Muscle layer of colon (tissue), 2 donors: ENCODE data around the gene UBTD1.
A peak's percentile ranks its signal among the peaks of the same experiment; 100 is the strongest.
"Not testable (repeated sequence)": the region's sequence is repeated elsewhere in the genome, so short reads cannot be mapped to it uniquely, and the experiment has no call there.

ENCODE experiments used
- H3K27ac ChIP-seq: one replicate; pipeline ENCODE4 v1.7.0; 2013; ENCODE audit warnings: low read depth, mild to moderate bottlenecking, low read length, moderate library complexity
- H3K27me3 ChIP-seq, 2 donors: one replicate each; pipeline ENCODE4 v1.7.0; 2013; ENCODE audit warnings: low read length in 2 of 2, mild to moderate bottlenecking in 2 of 2; ENCODE audit not compliant: insufficient read depth in 2 of 2, control insufficient read depth in 1 of 2
- H3K36me3 ChIP-seq: one replicate; pipeline ENCODE4 v1.7.0; 2013; ENCODE audit warnings: mild to moderate bottlenecking, low read length; ENCODE audit not compliant: insufficient read depth
- H3K4me1 ChIP-seq: one replicate; pipeline ENCODE4 v1.7.0; 2013; ENCODE audit warnings: mild to moderate bottlenecking, low read length; ENCODE audit not compliant: insufficient read depth
- H3K4me3 ChIP-seq, 2 donors: one replicate each; pipeline ENCODE4 v1.7.0; 2013; ENCODE audit warnings: low read length in 2 of 2, low read depth in 1 of 2, mild to moderate bottlenecking in 1 of 2, moderate library complexity in 1 of 2
- H3K9ac ChIP-seq: one replicate; pipeline ENCODE4 v1.7.0; 2013; ENCODE audit warnings: low read length
- H3K9me3 ChIP-seq: one replicate; pipeline ENCODE4 v1.7.0; 2013; ENCODE audit warnings: mild to moderate bottlenecking, low read length
- donor health status: abdominal sarcoma.
- donor health status: Adenocarcinoma of cecum.

The UBTD1 gene

DNA sequence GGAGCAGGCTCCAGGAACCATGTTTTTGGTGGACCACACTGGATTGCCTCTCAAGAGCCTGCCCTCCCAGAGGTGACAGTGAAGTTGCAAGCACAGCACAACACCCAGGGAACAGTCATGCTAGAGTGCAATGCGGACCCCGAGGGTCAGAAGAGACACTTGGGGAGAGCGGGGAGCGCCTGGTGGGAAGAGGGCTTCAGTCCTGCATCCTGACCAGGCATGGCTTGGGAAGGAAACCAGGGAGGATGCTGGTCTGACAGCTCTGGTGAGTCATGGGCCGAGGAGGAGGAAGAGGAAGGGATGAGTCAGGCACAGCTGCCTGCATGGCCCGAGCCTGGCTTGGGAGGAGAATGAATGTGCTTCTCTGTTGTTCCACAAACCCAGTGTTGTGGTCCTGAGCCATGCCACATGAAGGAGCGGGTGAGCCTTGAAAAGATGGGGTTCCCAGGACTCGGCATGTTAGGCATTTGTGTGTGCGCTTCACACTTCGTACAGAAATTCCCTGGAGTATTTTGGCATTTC lies 44.4 kb downstream of the UBTD1 start:
- Histone ChIP-seq H3K9ac (no peak overlapping the region), H3K9me3 (no peaks in the 10 kb centered on the region), H3K4me3 (no peak overlapping the region), H3K27ac (peak overlapping the region; percentile 70), H3K27me3 (no peaks in the 10 kb centered on the region), H3K36me3 (no peaks in the 10 kb centered on the region), H3K4me1 (peaks cover 34% of the 10 kb centered on the region)

DNA sequence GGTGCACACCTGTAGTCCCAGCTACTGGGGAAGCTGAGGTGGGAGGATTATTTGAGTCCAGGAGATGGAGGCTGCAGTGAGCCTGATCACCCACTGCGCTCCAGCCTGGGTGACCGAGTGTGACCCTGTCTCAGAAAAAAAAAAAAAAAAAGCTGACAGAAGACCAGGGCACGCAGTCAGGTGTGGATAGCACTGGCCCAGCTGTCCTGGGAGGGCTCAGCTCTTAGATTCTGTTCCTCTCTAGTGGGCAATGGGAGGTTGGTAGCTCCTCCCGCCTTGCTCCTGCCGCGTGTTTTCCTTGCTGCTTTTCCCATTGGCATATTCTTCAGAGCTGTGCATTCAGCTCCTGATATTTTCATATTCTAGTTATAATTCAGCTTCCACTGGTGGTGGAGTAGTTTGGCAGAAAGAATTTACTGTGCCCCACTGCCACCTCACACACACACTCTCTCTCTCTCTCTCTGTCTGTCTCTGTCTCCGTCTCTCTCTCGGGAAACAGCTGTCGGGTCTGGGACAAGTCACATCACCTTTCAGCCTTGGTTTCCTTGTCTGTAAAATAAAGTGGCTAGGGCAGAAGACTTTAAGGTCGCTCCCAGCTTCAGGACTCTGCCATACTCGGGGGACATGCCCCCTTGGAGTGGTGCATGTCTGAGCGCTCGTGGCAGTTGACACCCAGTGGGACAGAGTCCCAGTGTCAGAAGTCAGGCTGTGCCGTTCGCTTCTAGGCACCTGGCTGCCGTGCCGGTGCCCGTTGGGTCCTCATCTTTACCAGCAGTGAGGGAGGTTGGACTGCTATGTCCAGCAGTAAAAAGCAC lies 47.9 kb downstream of the UBTD1 start:
- Histone ChIP-seq H3K4me1 (peaks cover 32% of the 10 kb centered on the region), H3K27me3 (no peaks in the 10 kb centered on the region), H3K27ac (no peak overlapping the region), H3K9me3 (no peaks in the 10 kb centered on the region), H3K9ac (no peak overlapping the region), H3K36me3 (no peaks in the 10 kb centered on the region), H3K4me3 (no peak overlapping the region)

DNA sequence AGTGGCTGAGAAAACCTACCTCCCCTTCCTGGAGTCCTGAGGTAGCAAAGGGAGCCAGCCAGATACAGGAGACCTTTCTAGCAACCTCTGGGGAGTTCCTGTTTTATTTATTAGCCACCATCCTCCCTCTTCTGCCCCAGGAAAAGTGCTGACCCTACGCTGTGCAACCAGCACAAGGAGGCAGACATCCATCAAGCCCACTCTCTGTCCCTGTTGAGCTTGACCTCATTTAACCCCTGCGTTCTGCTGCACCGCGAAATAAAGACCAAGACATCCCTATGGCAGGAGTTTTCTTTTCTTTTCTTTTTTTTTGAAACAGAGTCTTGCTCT lies 48.5 kb downstream of the UBTD1 start:
- Histone ChIP-seq H3K4me1 (peaks cover 27% of the 10 kb centered on the region), H3K9me3 (no peaks in the 10 kb centered on the region), H3K4me3 (no peak overlapping the region), H3K27me3 (no peaks in the 10 kb centered on the region), H3K9ac (no peak overlapping the region), H3K27ac (no peak overlapping the region), H3K36me3 (no peaks in the 10 kb centered on the region)

DNA sequence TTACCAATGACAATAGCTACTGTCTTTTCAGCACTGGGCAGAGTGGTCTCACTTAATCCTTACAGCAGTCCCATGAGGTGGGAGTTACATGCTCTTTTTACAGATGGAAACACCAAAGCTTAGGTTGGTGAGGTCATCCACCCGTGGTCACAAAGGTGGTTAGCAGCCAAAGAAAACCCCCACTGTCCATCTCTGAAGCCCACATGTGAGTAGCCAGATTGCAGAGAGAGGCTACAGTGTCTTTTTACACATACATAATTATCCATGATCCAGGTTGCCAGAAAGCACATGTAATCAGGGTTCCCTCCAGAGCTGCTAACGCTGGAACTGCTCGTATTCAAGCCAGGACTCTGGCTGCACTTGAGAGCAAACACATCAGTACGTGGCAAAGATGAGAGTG lies 49.2 kb downstream of the UBTD1 start:
- Histone ChIP-seq H3K9ac (no peak overlapping the region), H3K27ac (no peak overlapping the region), H3K27me3 (no peaks in the 10 kb centered on the region), H3K4me3 (no peak overlapping the region), H3K36me3 (no peaks in the 10 kb centered on the region), H3K4me1 (peaks cover 20% of the 10 kb centered on the region), H3K9me3 (no peaks in the 10 kb centered on the region)

DNA sequence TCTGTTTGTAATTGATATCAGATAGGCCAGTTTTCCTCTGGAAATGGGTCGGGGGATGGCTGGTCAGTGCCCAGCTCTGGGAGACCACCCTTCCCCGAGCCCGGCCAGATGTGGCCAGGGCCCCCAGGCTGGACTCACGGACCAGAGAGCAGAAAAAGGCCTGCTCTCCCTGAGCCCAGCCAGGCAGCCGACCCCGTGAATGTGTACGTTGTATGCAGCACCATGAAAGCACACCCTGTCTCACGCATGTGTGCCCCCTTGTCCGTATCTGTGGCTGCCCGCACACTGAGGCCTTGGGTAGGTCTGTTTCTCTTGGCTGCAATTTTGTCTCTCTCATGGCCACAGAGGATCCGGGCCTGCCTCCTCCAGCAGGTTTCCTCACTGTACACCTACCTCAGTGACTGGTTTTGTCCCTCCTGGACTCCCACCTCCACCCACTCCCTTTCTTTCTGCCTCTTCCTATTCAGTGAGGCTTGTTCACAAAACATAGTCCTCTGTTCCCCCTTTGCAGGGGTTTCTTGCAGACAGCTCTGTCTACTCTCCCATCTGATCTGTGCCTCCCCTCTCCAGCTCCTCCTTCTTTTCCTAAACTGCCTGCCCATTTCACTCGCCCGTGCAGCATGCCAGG lies 50.2 kb downstream of the UBTD1 start:
- Histone ChIP-seq H3K9me3 (no peaks in the 10 kb centered on the region), H3K27ac (no peak overlapping the region), H3K27me3 (no peaks in the 10 kb centered on the region), H3K4me3 (no peak overlapping the region), H3K9ac (no peak overlapping the region), H3K4me1 (peaks cover 19% of the 10 kb centered on the region), H3K36me3 (no peaks in the 10 kb centered on the region)

DNA sequence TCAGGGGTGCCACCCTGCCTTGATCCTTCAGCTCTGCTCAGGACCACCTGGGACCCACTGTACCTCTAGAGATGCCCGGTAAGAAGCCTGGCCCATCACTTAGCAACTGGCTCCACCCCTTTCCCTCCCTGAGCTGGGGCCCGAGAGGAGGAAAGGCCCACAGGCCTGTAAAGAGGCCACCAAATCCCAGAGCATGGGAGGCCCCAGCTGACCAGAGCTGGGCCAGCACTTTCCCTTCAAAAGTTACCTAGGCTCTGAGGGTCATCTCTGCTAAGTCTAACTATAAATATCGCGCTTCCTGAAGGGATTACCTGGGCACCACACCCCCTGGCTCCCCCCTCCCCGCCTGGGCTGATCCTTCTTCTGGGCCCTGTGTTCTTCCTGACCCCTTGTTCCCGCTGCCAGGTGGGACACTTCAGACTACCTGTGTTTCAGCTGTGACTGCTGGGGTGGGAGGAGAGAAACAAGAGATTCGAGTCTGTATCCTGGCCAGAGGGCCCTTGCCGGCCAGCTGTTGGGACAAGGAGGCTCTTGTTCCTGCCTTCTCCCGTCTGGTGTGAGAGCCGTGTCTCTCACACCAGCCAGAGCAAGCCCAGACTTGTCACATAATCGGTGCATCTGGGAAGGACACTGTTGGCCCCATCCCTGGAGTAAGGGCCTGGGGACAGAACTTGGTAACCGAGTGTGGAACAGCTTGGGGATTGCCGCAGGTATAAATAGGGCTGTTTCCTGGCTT lies 51.0 kb downstream of the UBTD1 start:
- H3K27me3 ChIP-seq: no peaks in the 10 kb centered on the region
- H3K36me3 ChIP-seq: no peaks in the 10 kb centered on the region
- no peaks in the 10 kb centered on the region for H3K9me3 ChIP-seq
- peak overlapping the region; percentile 20 for H3K27ac ChIP-seq
- no peak overlapping the region for H3K9ac ChIP-seq
- H3K4me3 ChIP-seq: no peak overlapping the region
- peaks cover 19% of the 10 kb centered on the region for H3K4me1 ChIP-seq

DNA sequence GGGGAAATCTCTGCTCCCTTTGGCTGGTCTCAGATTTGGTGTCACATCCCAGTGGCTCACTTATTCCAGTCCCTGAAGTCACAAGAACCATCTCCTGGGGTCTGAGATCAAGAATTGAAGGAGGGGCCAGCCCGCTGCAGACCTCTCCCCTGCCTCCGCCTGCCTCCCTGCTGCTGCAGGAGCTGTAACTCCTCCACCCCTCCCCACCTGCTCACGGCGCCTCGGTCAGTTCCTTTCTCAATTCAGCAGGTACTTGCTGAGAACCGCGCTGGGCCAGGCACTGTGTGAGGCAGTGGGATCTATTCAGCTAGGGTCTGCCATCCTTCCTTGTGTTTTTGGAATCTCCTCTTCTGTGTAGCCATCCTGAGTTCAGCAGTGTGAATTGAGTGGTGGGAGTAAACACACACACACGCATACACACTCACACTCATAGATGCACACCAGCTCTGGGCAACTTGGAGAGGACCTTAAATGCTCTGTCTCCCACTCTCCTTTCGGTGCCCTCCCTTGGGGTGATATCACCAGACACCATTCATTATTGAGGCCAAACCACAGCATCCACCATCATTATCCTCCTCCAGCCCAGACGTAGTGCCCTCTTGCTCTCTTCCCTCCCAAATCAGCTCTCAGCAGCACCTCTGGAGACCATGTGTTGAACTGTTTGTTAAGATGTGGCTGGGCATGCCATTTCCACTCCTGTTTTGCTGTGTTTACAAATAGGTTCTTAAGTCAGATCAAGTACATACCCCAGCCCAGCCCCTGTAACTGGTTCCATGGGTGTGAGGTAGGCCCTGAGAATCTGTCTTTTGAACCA lies 51.8 kb downstream of the UBTD1 start:
- Histone ChIP-seq H3K4me1 (peaks cover 19% of the 10 kb centered on the region), H3K36me3 (no peaks in the 10 kb centered on the region), H3K9me3 (no peaks in the 10 kb centered on the region), H3K9ac (no peak overlapping the region), H3K4me3 (no peak overlapping the region), H3K27me3 (no peaks in the 10 kb centered on the region), H3K27ac (peak overlapping the region; percentile 3)

DNA sequence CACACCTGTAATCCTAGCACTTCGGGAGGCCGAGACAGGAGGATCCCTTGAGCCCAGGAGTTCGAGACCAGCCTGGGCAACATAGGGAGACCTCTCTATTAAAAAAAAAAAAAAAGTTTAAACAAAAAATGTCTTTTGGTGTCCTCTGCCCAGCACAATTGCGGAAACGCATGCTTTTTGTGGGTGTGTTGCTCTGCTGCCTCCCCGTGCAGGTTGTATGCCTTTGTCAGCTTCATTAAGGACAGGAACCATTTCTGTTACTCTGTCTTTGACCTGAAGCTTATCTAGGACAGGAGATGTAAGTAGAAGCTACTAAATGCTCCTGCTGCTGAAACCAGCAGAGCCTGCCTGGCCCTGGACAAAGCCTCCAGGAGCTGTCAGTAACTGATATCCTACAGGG lies 52.5 kb downstream of the UBTD1 start:
- H3K36me3 ChIP-seq: no peaks in the 10 kb centered on the region
- H3K27ac ChIP-seq: peak overlapping the region; percentile 3
- no peak overlapping the region for H3K4me3 ChIP-seq
- H3K9ac ChIP-seq: no peak overlapping the region
- no peaks in the 10 kb centered on the region for H3K9me3 ChIP-seq
- H3K27me3 ChIP-seq: no peaks in the 10 kb centered on the region
- peaks cover 19% of the 10 kb centered on the region for H3K4me1 ChIP-seq

DNA sequence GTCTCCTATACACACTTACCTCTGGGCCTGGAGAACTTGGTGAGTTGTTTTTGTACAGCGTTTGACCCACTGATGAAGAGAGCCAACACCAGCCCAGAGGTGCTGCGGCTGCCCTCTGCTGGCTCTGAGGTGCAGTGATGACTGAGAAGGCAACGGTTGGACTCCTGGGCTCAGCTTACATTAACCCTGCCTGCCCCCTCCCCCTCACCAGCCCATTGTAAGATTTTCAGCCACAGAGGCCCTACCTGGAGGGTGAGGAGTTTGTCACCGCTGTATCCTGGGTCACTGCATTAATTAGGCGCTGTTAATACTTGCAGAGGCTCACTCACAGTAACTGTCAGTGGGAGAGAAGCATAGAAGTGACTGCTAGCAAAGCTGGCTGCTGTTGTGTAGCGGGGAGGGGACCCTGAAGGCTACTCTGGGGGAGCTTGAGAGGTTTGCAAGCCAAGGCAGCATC lies 54.9 kb downstream of the UBTD1 start:
- Histone ChIP-seq H3K27me3 (no peaks in the 10 kb centered on the region), H3K36me3 (no peaks in the 10 kb centered on the region), H3K9ac (no peak overlapping the region), H3K4me1 (peaks cover 19% of the 10 kb centered on the region), H3K4me3 (no peak overlapping the region), H3K27ac (no peak overlapping the region), H3K9me3 (no peaks in the 10 kb centered on the region)

DNA sequence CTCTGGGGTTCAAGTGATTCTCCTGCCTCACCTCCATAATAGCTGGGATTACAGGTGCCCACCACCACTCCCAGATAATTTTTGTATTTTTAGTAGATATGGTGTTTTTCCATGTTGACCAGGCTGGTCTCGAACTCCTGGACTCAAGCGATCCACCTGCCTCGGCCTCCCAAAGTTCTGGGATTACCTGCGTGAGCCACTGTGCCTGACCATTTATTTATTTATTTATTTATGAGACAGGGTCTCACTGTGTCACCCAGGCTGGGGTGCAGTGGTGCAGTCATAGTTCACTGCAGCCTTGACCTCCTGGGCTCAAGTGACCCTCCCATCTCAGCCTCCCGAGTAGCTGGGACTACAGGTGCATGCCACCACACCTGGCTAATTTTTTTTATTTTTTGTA lies 55.6 kb downstream of the UBTD1 start:
- H3K4me1 ChIP-seq: peaks cover 19% of the 10 kb centered on the region
- H3K27me3 ChIP-seq, H3K9ac ChIP-seq, H3K9me3 ChIP-seq, H3K27ac ChIP-seq, H3K4me3 ChIP-seq, H3K36me3 ChIP-seq: not testable (repeated sequence)

DNA sequence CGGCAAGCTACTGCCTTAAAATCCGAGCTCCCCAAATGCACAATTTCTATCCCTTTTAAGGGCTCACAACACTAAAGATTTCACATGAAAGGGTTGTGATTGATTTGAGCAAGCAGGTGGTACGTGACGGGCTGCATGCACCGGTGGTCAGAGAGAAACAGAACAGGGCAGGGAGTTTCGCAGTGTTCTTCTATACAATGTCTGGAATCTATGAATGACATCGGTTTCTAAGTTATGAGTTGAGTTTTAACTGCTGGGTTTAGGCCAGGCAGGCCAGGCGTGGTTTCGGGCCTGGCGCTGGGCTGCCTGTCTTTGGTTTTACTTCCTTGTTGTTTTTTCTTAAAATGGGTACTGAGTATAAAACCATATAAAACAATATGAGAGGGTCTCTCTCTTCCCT lies 56.8 kb downstream of the UBTD1 start:
- not testable (repeated sequence) for H3K9me3 ChIP-seq, H3K4me1 ChIP-seq, H3K27ac ChIP-seq, H3K27me3 ChIP-seq, H3K36me3 ChIP-seq, H3K4me3 ChIP-seq, H3K9ac ChIP-seq
